Erythroblast (primary cell): ENCODE data around the gene CDC16.

ENCODE experiments used
- GATA1 ChIP-seq: IDR thresholded peaks from 2 replicates; pipeline ENCODE4 v1.6.1; 2011; ENCODE audit warnings: low read depth, mild to moderate bottlenecking, control low read depth, low read length, moderate library complexity
- POLR2A ChIP-seq: IDR thresholded peaks from 2 replicates; pipeline ENCODE4 v1.6.1; 2011; ENCODE audit warnings: mild to moderate bottlenecking, low read length

DNA sequence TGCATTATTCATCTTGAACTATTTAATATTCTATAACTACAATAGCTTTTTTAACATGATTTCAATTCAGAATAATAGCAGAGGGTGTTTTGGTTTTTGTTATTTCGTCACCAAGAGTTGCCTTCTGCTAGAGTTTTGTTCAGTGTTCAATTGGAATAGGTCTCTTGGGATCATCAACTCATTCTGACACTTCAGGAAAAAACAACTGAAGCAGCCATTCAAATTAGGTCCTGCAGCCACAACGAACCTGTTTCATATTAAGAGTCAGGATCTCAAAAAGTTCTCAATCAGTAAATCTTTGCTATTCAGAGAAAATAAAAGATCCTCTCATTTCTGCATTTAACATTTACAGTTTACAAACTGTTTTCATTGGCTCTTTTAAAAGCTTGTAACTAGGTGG lies 77.2 kb downstream of the CDC16 start:
- no peak for TF ChIP-seq POLR2A
- no peak for TF ChIP-seq GATA1
